WERI-Rb-1 (cell line): Measurements from ENCODE around the gene PRKCE.

Experiments used
- DNase-seq: peaks from one replicate; pipeline ENCODE4 v3.0.0-alpha.2; 2020
- H3K27ac ChIP-seq: fragments of 250-450 bp; sonication (Bioruptor Pico); 2 replicates; pipeline ENCODE4 v1.5.1; 2020; ENCODE audit warnings: mild to moderate bottlenecking, moderate library complexity
- H3K27me3 ChIP-seq: fragments of 250-450 bp; sonication (Bioruptor Pico); 2 replicates; pipeline ENCODE4 v1.5.1; 2021; ENCODE audit warnings: mild to moderate bottlenecking, low read depth, moderate library complexity; ENCODE audit not compliant: insufficient read depth, severe bottlenecking
- H3K36me3 ChIP-seq: fragments of 250-450 bp; sonication (Bioruptor Pico); 2 replicates; pipeline ENCODE4 v1.5.1; 2020; ENCODE audit warnings: mild to moderate bottlenecking, moderate library complexity
- H3K4me3 ChIP-seq: 2 replicates; pipeline ENCODE4 v1.5.1; 2011; ENCODE audit warnings: low read depth, mild to moderate bottlenecking, control low read depth, low read length
- H3K9me3 ChIP-seq: fragments of 250-450 bp; sonication (Bioruptor Pico); 2 replicates; pipeline ENCODE4 v1.5.1; 2021; ENCODE audit warnings: mild to moderate bottlenecking, moderate library complexity; ENCODE audit not compliant: severe bottlenecking
- CTCF ChIP-seq: IDR thresholded peaks from 2 replicates; pipeline ENCODE4 v1.5.1; 2011; ENCODE audit warnings: low read depth, mild to moderate bottlenecking, control low read depth, inconsistent platforms, low read length

Gene PRKCE

GRCh38 chr2:46064396-46064795 lies 412.9 kb downstream of the PRKCE start:
- Histone ChIP-seq H3K27me3 (no peaks in the 10 kb centered on the region), H3K9me3 (no peaks in the 10 kb centered on the region), H3K27ac (no peak overlapping the region), H3K4me3 (no peak overlapping the region), H3K36me3 (no peaks in the 10 kb centered on the region)
- no peak for DNase-seq
- TF ChIP-seq CTCF, result no peak

GRCh38 chr2:46065152-46065551 lies 413.7 kb downstream of the PRKCE start:
- H3K9me3 ChIP-seq, result no peaks in the 10 kb centered on the region
- H3K4me3 ChIP-seq, result no peak overlapping the region
- DNase-seq, result no peak
- no peaks in the 10 kb centered on the region for H3K36me3 ChIP-seq
- H3K27ac ChIP-seq, result no peak overlapping the region
- no peak for TF ChIP-seq CTCF
- H3K27me3 ChIP-seq, result no peaks in the 10 kb centered on the region

GRCh38 chr2:46066116-46066515 lies 414.6 kb downstream of the PRKCE start:
- H3K9me3 ChIP-seq, result no peaks in the 10 kb centered on the region
- no peak for TF ChIP-seq CTCF
- no peak overlapping the region for H3K27ac ChIP-seq
- no peaks in the 10 kb centered on the region for H3K27me3 ChIP-seq
- H3K4me3 ChIP-seq, result no peak overlapping the region
- DNase-seq, result no peak
- H3K36me3 ChIP-seq, result no peaks in the 10 kb centered on the region

- Histone ChIP-seq H3K9me3 (no peaks in the 10 kb centered on the region), H3K4me3 (no peak overlapping the region), H3K27ac (no peak overlapping the region), H3K36me3 (no peaks in the 10 kb centered on the region), H3K27me3 (no peaks in the 10 kb centered on the region)
- DNase-seq, result no peak
- no peak for TF ChIP-seq CTCF
Observed at GRCh38 chr2:46066601-46067000, 415.1 kb downstream of the PRKCE start.

GRCh38 chr2:46067062-46067461 lies 415.6 kb downstream of the PRKCE start:
- no peaks in the 10 kb centered on the region for H3K27me3 ChIP-seq
- no peak overlapping the region for H3K4me3 ChIP-seq
- H3K27ac ChIP-seq, result no peak overlapping the region
- no peaks in the 10 kb centered on the region for H3K36me3 ChIP-seq
- no peaks in the 10 kb centered on the region for H3K9me3 ChIP-seq
- TF ChIP-seq CTCF, result no peak
- DNase-seq, result no peak

- Histone ChIP-seq H3K4me3 (no peak overlapping the region), H3K36me3 (no peaks in the 10 kb centered on the region), H3K27ac (no peak overlapping the region), H3K9me3 (no peaks in the 10 kb centered on the region), H3K27me3 (no peaks in the 10 kb centered on the region)
- no peak for DNase-seq
- TF ChIP-seq CTCF, result no peak
Observed at GRCh38 chr2:46067501-46068305, 416.2 kb downstream of the PRKCE start.
